ENCODE measurements around the gene XRCC5.

- TF ChIP-seq, protein P1, sequence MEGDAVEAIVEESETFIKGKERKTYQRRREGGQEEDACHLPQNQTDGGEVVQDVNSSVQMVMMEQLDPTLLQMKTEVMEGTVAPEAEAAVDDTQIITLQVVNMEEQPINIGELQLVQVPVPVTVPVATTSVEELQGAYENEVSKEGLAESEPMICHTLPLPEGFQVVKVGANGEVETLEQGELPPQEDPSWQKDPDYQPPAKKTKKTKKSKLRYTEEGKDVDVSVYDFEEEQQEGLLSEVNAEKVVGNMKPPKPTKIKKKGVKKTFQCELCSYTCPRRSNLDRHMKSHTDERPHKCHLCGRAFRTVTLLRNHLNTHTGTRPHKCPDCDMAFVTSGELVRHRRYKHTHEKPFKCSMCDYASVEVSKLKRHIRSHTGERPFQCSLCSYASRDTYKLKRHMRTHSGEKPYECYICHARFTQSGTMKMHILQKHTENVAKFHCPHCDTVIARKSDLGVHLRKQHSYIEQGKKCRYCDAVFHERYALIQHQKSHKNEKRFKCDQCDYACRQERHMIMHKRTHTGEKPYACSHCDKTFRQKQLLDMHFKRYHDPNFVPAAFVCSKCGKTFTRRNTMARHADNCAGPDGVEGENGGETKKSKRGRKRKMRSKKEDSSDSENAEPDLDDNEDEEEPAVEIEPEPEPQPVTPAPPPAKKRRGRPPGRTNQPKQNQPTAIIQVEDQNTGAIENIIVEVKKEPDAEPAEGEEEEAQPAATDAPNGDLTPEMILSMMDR (IDR thresholded peaks at IDR 0.05), result no peak
- no peak for TF ChIP-seq ZFX (IDR thresholded peaks at IDR 0.05; ENCODE audit: borderline replicate concordance)
These were observed 56.6 kb downstream of the XRCC5 start for GRCh38 chr2:216165711-216166110.
